Stimulated activated CD8-positive, alpha-beta memory T cell treated with anti-CD3 and anti-CD28 coated beads, Interleukin-7, amount 100 ng/mL, for 1 hour (primary cell): Measurements from ENCODE around the gene SPCS2.
"Not testable (repeated sequence)": the region's sequence is repeated elsewhere in the genome, so short reads cannot be mapped to it uniquely, and the experiment has no call there.

Source experiments
- DNase-seq, 2 donors: peaks; one replicate each; pipeline ENCODE4 v3.0.0-alpha.2; 2020; ENCODE audit warnings: low read depth in 2 of 2

Gene SPCS2

DNA sequence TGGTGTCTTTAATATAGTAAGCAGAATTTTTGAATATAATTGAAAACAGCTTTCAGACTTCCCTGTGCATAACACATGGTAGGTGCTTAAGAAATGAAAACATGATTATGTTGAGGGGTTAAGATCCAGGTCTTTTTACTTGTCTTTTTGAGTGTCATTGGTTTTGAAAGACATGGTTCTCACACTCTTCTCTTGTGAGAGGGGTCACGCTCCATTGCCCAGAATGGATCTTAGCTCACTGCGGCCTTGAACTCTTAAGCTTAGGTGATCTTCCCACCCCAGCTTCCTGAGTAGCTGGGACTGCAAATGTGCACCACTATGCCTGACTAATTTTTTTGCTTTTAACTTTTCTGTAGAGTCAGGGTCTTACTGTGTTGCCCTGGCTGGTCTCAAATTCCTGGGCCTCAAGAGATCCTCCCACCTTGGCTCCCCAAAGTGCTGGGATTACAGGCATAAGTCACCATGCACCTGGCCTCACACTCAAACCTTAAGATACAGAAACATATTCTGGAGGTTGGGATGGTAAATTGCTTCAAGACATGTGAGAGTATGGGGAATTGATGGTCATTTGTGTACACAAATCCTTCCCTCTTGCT lies 1.4 kb downstream of the SPCS2 start:
- DNase-seq = no peak

DNA sequence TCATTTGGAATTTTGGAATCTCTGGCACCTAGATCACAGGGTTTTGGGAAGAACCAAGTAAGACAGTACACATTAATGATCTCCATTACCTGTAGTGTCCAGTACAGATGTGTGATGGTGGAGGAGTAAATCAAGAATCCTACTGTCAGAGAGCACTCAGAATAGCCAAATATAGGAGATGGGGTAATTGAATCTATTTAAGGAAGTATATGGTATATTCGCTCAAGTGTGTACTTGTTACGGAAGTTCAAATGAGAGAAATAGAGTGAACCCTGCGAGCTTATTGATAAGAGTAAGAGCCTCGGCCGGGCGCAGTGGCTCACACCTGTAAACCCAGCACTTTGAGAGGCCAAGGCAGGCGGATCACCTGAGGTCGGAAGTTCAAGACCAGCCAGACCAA lies 2.2 kb downstream of the SPCS2 start:
- DNase-seq = no peak

DNA sequence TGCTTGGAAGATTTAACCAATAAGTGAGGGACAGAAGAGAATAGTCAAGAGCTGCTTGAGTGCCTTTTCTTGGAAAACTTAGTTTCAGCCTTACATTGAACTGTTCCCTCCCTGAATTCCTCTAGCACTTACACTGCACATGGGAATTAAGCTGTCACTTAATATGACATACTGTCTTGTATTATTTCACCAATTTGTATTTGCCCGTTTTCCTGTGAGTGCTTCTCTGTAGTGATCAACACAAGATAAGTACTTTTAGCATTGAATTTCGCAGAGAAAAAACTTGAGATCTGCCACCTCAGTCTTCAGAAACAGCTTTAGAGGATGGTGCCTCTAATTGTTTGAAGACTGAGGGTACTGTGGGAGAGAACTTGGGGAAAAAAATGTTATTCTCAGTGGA lies 3.7 kb downstream of the SPCS2 start:
- DNase-seq = no peak

DNA sequence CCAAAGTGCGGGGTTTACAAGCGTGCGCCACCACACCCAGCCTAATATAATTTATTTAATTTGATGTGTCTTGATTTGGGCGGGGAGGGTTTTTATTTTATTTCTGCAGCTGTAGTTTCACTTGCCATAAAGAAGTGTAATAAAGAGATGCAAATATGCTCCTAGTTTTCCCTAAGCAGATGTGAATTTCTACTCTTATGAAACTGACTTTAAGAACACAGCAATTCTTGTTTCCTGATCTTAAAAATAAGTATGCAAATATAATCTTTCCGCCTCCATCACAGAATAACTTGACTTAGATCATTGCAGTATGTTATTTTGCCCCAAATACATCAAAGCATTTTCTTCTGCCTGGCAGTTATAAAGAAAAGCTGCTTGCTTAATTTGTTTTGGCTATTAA lies 4.4 kb downstream of the SPCS2 start:
- no peak for DNase-seq

DNA sequence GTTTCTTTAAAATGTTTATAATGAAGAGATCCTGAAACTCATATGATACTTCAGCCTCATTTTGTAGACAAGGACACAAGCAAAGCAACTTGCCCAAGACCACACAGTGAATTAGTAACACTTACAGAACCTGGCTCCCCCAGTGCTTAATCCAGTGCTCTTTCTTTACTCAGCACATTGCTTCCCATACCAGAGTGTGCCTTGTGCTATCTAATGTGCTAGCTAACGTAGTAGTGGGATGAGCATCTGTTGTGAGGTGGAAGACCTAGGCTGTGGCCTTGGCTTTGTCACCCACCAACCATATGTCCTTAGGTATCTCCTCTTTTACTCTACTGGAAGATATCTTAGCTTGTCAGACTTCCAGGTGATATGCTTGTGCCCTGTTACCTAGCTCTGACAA lies 5.1 kb downstream of the SPCS2 start:
- no peak for DNase-seq

DNA sequence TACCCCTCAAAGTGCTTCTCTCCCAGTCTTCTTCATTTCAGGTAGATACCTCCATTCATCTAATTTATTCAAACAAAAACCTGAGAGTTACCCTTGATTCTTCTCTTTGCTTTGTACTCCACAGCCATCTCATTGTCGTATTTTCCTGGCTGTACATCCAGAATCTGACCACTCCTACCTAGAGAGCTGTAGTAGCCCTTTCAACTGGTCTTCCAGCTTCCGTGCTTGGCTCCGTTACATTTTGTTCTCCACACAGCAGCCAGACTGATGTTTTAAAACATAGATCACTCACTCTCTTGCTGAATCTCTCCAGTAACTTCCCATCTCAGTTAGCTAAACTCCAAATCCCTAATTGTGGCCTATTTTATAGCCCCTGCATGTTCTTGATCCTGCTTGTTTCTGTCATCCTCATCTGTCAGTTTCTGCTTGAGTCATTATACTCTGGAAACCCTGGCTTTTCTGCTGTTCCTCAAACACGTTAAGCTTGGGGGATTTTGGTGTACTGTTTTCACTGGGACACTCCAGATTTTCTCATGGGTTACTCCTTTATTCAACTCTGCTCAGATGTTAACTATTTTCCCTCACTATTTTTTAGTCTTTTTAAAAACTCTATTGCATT lies 7.4 kb downstream of the SPCS2 start:
- DNase-seq = no peak

DNA sequence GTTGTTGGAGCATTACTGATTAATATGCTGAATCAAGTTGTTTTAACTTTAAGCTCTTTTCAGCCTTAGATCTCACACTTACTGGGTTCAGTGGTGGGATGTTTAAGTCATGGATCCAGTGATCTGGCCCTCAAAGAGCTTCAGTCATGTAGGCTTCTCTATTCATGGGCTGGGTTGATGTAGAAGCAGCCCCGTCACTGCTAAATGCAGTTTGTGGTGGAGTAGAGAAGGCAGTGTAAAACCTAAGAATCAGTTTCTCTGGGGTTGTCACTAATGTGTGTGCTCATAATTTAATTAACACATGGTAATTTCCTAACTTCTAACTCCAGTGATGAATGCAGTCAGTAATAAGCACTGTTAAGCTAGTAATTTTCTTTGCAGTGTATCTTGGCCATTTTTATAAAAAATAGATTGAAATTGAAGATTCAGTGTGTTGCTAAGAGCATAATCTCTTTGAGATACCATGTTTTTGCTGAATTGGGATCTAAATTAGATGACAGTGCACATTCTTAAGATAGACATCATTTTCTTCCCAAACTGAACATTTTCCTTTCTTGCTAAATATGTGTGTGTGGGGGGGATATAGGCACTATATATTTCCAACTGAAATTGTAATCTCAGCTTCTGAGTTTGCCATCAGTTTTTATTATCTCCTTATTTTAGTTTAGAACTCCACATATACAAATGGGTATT lies 9.0 kb downstream of the SPCS2 start:
- DNase-seq = no peak

DNA sequence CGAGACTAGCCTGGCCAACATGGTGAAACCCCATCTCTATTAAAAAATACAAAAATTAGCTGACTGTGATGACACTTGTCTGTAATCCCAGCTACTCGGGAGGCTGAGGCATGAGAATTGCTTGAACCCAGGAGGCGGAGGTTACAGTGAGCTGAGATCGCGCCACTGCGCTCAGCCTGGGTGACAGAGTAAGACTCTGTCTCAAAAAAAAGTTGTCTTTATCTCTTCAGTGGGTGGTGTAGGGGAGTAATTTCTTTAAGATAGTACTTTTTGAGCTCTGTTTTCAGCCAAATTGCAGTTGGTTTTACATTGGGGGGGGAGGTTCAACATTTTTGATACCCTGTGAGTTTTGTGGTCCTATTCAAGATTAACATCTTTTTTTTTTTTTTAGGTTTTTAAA lies 11.1 kb downstream of the SPCS2 start:
- not testable (repeated sequence) for DNase-seq

DNA sequence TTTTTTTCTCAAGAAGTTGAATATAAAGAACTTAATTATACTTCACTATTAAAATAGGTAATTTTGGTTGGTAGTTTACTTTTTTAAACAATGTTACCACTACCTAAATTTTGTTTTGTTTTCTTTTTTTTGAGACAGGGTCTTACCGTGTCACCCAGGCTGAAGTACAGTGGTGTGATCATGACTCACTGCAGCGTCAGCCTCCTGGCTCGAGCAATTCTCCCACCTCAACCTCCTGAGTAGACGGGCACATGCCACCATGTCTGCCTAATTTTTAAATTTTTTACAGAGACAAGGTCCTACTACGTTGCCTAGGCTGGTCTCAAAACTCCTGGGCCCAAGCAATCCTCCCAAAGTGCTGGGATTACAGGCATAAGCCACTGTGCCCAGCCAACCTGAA lies 17.6 kb downstream of the SPCS2 start:
- DNase-seq = no peak

DNA sequence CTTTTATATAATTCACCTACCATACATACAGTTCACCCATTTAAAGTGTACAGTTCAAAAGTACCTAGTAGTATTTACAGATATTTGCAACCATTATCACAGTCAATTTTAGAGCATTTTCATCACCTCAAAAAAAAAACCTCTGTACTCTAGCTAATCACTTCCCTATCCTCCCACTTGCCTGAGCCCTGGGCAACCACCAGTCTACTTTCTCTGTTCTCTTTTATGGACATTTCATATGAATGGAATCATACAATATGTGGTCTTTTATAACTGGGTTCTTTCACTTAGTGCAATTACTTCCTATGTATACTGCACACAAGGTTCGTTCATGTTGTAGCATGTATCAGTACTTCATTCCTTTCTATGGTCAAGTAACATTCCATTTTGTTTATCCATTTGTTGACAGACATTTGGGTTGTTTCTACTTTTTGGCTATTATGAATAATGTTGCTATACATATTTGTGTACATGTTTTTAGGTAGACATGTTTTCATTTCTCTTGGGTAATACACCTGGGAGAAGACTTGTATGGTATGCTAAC lies 21.9 kb downstream of the SPCS2 start:
- no peak for DNase-seq

DNA sequence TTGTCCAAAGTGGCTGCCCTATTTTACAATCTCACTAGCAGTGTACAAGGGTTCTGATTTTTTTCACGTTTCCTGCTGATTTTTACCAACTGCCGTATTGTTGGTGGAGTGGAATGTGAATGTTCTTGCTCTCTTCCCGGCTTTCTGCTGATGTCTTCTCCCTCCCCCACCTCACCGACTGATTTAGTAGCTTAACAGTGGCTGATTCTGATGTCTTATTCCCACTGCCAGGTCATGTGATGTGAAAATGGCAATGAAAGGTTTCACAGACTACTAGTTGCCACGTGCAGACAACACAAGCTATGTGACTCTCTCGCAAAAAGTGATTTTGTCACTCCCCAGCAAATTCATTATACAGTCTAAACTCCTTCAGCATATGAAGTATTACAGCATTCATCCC lies 22.4 kb downstream of the SPCS2 start:
- no peak for DNase-seq

DNA sequence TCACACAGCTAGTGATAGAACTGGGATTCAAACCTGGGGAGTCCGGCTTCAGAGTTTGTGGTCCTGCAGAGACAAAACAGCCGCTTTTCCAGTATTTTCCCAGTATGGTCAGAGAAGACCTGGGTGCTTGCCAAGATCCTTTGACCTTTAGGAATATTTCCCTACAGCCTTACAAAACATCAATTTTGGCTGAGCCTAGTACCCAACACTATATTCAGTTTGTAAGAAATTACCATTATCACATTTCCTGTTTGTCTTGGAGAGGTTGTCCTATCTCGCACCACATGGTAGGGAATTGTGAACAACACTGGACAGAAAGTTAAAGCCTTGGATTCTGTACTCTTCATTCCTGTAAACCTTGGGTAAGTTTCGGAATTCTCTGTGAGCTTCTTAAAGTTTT lies 29.0 kb downstream of the SPCS2 start:
- DNase-seq = no peak

DNA sequence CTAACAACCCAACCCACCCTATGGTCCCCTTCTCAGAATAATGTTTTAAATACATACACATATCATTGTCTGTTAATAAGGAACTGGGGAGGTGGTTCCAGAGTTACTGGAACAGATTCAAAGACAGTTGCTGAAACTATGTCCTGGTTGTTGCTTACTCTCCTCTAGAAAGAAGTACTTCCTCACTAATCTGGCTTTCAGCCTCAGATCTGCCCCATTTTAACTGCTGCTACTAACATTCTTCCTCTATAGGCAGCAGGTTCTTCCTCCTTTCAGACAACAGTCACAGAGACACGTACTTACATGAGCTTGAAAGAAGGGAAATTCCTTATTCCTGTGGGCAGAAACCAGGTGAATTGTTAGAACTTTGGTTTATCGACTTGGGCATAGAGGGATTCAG lies 31.6 kb downstream of the SPCS2 start:
- no peak for DNase-seq

DNA sequence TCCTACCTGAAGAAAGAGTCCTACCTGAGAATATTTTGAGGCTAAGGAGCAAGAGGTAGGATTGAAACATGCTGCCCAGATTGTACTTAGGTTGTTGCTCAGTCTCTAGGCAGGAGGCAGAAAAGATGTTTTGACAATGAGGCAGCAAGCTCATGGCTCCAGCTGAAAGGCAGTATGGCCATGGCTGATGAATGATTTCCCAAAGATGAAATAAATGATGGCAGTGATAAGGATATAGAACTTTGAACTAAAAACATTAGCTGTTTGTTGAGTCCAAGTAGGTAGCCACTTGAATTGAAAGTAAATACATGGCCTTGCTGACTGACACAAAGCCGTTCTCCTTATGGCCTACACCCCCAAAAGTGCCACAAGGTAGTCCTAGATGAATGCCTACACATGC lies 32.8 kb downstream of the SPCS2 start:
- no peak for DNase-seq

DNA sequence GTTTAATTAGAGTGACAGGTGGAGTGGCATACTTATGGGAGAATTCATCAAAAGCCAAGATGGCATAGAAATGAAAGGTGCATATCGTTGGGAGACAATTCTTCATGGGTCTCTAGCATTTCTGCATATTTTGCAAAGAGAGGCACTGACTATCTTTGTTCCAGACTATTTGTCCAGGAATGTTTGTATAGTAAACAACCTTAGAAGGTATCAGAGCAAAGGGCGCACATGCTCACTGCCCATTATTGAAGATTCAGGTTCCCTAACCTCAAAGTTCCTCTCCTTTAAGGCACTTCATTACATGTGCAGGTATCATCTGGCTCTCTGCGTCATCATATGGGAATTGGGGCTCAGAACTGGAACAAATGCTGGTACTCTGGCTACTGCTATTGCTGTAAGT lies 35.0 kb downstream of the SPCS2 start:
- no peak for DNase-seq

DNA sequence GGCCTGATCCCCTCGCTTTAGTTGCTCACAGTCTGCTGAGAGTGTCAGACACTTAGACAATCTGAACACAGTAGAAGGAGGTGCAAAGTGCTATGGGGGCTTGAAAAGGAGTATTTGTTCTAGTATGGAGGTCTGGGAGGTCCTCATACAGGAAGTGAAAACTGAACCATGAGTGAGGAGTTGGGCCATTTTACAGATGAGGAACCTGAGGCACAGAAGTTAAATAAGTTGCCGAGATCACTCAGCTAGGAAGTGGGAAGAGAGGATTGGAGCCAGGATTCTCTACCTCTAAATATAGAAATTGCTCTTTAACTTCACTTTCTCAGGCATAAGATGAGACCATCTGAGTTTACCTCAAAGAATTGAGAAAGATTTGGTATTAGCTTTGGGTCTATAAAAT lies 35.7 kb downstream of the SPCS2 start:
- DNase-seq = no peak

DNA sequence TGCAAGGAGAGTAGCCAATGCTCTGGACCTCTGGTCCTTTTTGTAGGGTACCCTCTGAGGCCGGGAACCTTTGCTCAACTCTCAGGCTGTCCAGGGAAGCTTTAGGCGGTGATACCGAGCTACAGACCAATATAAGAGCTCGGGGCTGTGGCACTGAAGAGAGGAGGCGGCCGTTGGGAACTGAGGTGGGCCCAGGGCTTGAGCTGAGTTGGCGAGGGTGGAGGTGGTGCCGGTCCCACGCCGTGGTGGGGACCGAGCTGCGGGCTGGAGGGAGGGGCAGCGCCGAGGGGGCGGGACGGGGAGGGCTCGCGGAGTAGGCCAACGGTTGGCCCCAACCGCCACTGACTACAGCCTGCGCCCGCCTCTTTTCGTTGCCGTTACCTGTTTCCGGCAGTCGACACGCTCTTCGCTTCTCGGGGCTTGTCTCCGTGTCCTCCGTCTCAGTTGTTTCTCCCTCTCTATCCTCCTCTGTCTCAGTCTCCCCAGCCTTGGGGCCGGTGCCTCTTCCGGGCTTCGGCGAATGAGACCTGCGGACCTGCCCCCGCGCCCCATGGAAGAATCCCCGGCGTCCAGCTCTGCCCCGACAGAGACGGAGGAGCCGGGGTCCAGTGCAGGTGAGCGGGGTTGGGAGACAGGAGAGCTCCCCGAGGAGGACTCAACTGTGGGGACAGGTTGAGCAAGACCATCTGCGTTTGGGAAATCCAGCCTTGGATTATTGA lies 39.6 kb downstream of the SPCS2 start, which contains the start of gene NEU3:
Gene NEU3, plus strand, starts transcription at position 393 of the 719 bp plus-strand sequence. Its CDS starts 128 bp downstream, at position 521.
- DNase-seq = peak; percentile 66 to 71

DNA sequence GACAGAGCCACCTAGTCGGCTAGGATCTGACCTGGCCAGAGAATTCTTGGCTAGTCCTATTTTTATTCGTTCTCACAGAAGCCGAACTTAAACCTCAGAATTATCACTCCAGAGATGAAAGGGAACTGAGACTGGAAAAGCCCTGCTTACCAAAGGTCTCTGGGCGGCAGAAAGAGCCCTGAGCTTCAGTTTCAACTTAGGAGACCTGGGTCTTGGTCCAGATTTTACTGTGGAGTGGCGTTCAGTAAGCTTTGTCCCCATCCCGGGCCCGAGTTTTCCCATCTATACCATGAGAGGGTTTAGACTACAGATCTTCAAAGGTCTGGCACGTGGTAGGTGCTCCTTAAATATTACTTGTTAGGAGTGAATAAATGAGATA lies 40.2 kb downstream of the SPCS2 start:
- no peak for DNase-seq

DNA sequence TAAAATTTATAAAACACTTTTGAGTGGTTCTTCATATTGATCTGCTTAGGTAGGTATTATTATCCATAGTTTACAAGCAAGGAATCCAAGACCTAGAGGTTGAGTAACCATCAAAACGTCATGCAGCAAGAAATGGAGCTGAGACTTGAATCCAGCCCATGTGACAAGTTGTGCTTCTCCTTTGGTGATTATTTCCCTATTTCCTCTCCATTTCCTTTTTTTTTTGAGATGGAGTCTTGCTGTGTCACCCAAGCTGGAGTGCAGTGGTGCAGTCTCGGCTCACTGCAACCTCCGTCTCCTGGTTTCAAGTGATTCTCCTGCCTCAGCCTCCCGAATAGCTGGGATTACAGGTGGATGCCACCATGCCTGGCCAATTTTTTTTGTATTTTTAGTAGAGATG lies 41.1 kb downstream of the SPCS2 start:
- not testable (repeated sequence) for DNase-seq

DNA sequence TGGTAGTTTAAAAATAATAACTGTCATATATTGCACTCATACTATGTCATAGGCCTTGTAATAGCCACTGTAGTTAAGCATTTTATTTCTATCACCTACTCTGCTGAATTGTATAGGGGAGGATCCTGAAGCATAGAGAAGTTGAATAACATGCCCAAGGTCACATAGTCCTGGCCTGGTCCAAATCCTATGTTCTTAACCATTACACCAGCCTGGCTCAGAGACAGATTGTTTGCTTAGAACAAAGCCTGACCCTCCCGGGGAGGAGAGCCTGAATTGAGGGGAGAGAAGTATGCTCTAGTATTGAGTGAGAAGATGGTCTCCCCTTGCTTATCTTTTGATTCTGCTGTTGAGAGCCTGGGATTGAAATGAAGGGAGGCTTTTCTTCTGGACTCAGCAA lies 41.9 kb downstream of the SPCS2 start:
- no peak for DNase-seq

DNA sequence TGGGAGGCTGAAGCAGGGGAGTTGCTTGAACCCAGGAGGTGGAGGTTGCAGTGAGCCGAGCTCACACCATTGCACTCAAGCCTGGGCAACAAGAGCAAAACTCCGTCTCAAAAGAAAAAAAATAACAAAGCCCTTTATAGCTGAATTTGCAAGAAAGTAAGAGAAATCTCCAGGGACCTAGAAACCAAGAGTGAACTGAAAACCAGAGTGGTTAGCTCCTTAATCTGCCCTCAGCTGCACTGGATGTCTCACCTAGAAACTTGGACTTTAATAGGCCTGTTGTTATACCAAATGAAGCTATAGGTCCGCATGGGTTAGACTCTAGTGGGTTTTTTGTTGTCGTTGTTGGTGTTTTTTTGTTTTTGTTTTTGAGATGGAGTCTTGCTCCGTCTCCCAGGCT lies 43.8 kb downstream of the SPCS2 start:
- DNase-seq = no peak

DNA sequence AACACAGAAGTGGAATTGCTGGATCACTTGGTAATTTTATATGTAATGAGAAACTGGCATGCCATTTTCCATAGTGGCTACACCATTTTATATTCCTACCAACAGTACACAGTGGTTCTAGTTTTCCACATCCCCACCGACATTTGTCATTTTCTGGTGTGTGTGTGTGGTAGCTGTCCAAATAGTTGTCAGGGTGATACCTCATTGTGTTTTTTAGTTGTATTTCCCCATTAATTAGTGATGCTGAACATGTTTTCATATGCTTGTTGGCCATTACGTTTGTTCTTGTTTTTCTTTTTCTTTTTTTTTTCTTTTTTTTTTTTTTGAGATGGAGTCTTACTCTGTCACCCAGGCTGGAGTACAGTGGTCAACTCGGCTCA lies 51.9 kb downstream of the SPCS2 start:
- no peak for DNase-seq

DNA sequence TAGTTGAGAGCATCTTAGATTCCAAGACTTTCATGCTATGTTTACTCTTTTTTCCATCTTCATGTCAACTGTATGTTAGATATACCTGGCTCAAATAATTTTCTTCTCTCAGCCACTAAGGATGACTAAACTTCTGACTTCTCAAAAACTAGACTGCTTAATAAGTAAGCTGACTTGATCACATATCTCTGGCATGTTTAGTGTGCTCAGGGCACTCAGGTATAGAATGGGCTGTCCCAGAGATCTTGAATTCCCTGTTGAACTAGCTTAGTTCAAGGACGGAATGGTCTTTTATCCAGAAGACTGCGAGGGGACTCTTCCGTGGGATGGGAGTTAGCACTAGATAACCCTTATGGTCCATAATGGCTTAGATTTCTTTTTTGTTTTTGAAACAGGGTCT lies 52.6 kb downstream of the SPCS2 start:
- no peak for DNase-seq
